Measurements from ENCODE around the gene COL6A1.

COL6A1 gene

DNA sequence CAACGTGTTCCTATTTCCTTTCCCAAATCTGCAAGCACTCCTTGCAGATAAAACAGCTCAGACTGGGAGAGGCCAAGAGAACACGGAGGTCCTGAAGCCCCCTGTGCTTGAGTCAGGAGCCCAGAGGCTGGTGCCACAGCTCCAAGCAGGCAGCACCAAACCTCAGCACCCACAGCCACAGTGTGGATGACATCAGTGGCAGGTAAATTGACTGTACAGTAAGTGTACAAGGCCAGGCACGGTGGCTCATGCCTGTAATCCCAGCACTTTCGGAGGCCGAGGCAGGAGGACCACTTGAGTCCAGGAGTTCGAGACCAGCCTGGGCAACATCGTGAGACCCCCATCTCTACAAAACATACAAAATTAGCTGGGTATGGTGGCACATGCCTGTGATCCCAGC lies 1.9 kb upstream of the COL6A1 start:
- Histone ChIP-seq H3K9me2 (ENCODE audit: low read depth, low read length) (no peaks in the 10 kb centered on the region), H2AFZ (ENCODE audit: low read length) (no peak overlapping the region), H3K9me3 (ENCODE audit: low read length) (no peaks in the 10 kb centered on the region), H3K27me3 (ENCODE audit: insufficient read depth, low read length) (no peaks in the 10 kb centered on the region), H3F3A (ENCODE audit: insufficient read depth, low read length) (peaks cover 3% of the 10 kb centered on the region; the same call in 1 of the 2 replicates), H3K4me3 (ENCODE audit: low read depth, low read length, poor library complexity, severe bottlenecking) (no peak overlapping the region), H3K79me2 (ENCODE audit: insufficient read depth, low read length) (no peaks in the 10 kb centered on the region), H4K20me1 (ENCODE audit: insufficient read depth, low read length) (no peaks in the 10 kb centered on the region), H3K27ac (ENCODE audit: low read depth, low read length, poor library complexity, severe bottlenecking) (no peak overlapping the region), H3K36me3 (ENCODE audit: insufficient read depth, low read length) (no peaks in the 10 kb centered on the region), H3K4me1 (ENCODE audit: insufficient read depth, low read length, severe bottlenecking) (no peaks in the 10 kb centered on the region), H3K4me2 (ENCODE audit: low read length) (no peak overlapping the region), H3K9ac (ENCODE audit: low read length) (no peak overlapping the region)
- TF ChIP-seq CTCF (IDR thresholded peaks at IDR 0.05; ENCODE audit: low read length) = no peak

DNA sequence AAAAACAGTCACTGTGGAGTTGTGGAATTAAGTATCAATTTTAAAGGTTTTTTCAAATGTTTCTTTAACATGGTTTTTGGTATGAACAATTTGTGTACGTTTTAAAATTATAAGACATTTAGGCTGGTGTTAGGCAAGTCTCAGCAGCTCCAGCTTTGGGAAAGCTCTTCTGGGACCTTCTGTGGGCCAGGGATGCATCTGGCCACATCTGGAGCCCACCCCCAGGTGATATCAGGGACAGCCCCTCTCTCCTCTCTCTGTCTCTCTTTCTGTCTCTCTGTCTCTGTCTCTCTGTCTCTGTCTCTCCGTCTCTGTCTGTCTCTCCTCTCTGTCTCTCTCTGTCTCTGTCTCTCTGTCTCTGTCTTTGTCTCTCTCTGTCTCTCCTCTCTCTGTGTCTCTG lies 1.3 kb upstream of the COL6A1 start:
- Histone ChIP-seq H4K20me1 (ENCODE audit: insufficient read depth, low read length) (no peaks in the 10 kb centered on the region), H3K27me3 (ENCODE audit: insufficient read depth, low read length) (no peaks in the 10 kb centered on the region), H3K9me3 (ENCODE audit: low read length) (no peaks in the 10 kb centered on the region), H3K4me3 (ENCODE audit: low read depth, low read length, poor library complexity, severe bottlenecking) (no peak overlapping the region), H2AFZ (ENCODE audit: low read length) (no peak overlapping the region), H3K9me2 (ENCODE audit: low read depth, low read length) (no peaks in the 10 kb centered on the region), H3K4me1 (ENCODE audit: insufficient read depth, low read length, severe bottlenecking) (no peaks in the 10 kb centered on the region), H3K27ac (ENCODE audit: low read depth, low read length, poor library complexity, severe bottlenecking) (no peak overlapping the region), H3K9ac (ENCODE audit: low read length) (no peak overlapping the region), H3K36me3 (ENCODE audit: insufficient read depth, low read length) (no peaks in the 10 kb centered on the region), H3F3A (ENCODE audit: insufficient read depth, low read length) (peaks cover 3% of the 10 kb centered on the region; the same call in 1 of the 2 replicates), H3K4me2 (ENCODE audit: low read length) (no peak overlapping the region), H3K79me2 (ENCODE audit: insufficient read depth, low read length) (no peaks in the 10 kb centered on the region)
- TF ChIP-seq EZH2 (IDR thresholded peaks at IDR 0.05; ENCODE audit: borderline replicate concordance, low read length) (no peak), CTCF (IDR thresholded peaks at IDR 0.05; ENCODE audit: low read length) (no peak)

DNA sequence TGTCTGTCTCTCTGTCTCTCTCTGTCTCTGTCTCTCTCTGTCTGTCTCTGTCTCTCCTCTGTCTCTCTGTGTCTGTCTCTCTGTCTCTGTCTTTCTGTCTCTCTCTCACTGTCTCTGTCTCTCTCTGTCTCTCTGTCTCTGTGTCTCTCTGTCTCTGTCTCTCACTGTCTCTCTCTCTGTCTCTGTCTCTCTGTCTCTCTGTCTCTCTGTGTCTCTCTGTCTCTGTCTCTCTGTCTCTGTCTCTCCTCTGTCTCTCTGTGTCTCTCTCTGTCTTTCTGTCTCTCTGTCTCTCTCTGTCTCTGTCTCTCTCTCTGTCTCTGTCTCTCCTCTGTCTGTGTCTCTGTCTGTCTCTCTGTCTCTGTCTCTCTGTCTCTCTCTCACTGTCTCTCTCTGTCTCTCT lies 873 bp upstream of the COL6A1 start:
- no peak overlapping the region for H3K4me2 ChIP-seq (ENCODE audit: low read length)
- TF ChIP-seq EZH2 (IDR thresholded peaks at IDR 0.05; ENCODE audit: borderline replicate concordance, low read length) (no peak), CTCF (IDR thresholded peaks at IDR 0.05; ENCODE audit: low read length) (no peak)
- H3K4me1 ChIP-seq (ENCODE audit: insufficient read depth, low read length, severe bottlenecking) = no peaks in the 10 kb centered on the region
- H3K79me2 ChIP-seq (ENCODE audit: insufficient read depth, low read length) = no peaks in the 10 kb centered on the region
- no peaks in the 10 kb centered on the region for H3K27me3 ChIP-seq (ENCODE audit: insufficient read depth, low read length)
- no peak overlapping the region for H2AFZ ChIP-seq (ENCODE audit: low read length)
- no peaks in the 10 kb centered on the region for H4K20me1 ChIP-seq (ENCODE audit: insufficient read depth, low read length)
- H3K9me2 ChIP-seq (ENCODE audit: low read depth, low read length) = no peaks in the 10 kb centered on the region
- no peaks in the 10 kb centered on the region for H3K9me3 ChIP-seq (ENCODE audit: low read length)
- no peak overlapping the region for H3K27ac ChIP-seq (ENCODE audit: low read depth, low read length, poor library complexity, severe bottlenecking)
- peaks cover 3% of the 10 kb centered on the region; the same call in 1 of the 2 replicates for H3F3A ChIP-seq (ENCODE audit: insufficient read depth, low read length)
- no peak overlapping the region for H3K9ac ChIP-seq (ENCODE audit: low read length)
- H3K36me3 ChIP-seq (ENCODE audit: insufficient read depth, low read length) = no peaks in the 10 kb centered on the region
- no peak overlapping the region for H3K4me3 ChIP-seq (ENCODE audit: low read depth, low read length, poor library complexity, severe bottlenecking)
